GM12878 (cell line): ENCODE measurements around the gene MIS12. TPM values are rescaled to one million over a fixed set of nuclear protein-coding genes. Genes with fewer than 3 reads are reported as not detected.
A peak's percentile ranks its signal among the peaks of the same experiment; 100 is the strongest.

ENCODE experiments used
- ATF2 ChIP-seq: IDR thresholded peaks from 2 replicates; pipeline ENCODE4 v1.6.1; 2012; ENCODE audit warnings: low read length, inconsistent platforms
- BMI1 ChIP-seq: fragments of 450-650 bp; IDR thresholded peaks from 2 replicates; pipeline ENCODE4 v1.6.1; 2016; ENCODE audit warnings: mild to moderate bottlenecking, moderate library complexity, borderline replicate concordance
- BRCA1 ChIP-seq: IDR thresholded peaks from 2 replicates; pipeline ENCODE4 v1.6.1; 2011; ENCODE audit warnings: low read depth, low read length, improper control_type of control experiment
- CBX3 ChIP-seq: fragments of 200-600 bp; sonication (generic); IDR thresholded peaks from 2 replicates; pipeline ENCODE4 v1.6.1; 2016; ENCODE audit warnings: low read depth, borderline replicate concordance
- CHD1 ChIP-seq: IDR thresholded peaks from 2 replicates; pipeline ENCODE4 v1.6.1; 2012; ENCODE audit warnings: low read depth, low read length, improper control_type of control experiment
- FOS ChIP-seq: IDR thresholded peaks from 3 replicates; pipeline ENCODE4 v1.6.1; 2011; ENCODE audit warnings: borderline replicate concordance; ENCODE audit not compliant: insufficient read length; ENCODE audit errors: extremely low read depth
- GABPA ChIP-seq: IDR thresholded peaks from 2 replicates; pipeline ENCODE4 v1.6.1; 2014; ENCODE audit warnings: antibody characterized with exemption, low read depth, mild to moderate bottlenecking, inconsistent platforms
- HDGF ChIP-seq: fragments of 450-650 bp; IDR thresholded peaks from 2 replicates; pipeline ENCODE4 v1.6.1; 2016; ENCODE audit warnings: antibody characterized with exemption
- MEF2A ChIP-seq: IDR thresholded peaks from 2 replicates; pipeline ENCODE4 v1.6.1; 2011; ENCODE audit warnings: low read depth, mild to moderate bottlenecking, low read length, moderate library complexity; ENCODE audit not compliant: insufficient read depth
- MTA3 ChIP-seq: IDR thresholded peaks from 2 replicates; pipeline ENCODE4 v1.6.1; 2012; ENCODE audit warnings: low read length, inconsistent platforms, borderline replicate concordance
- MYB ChIP-seq: fragments of 150-350 bp; IDR thresholded peaks from 2 replicates; pipeline ENCODE4 v1.6.1; 2014; ENCODE audit warnings: mild to moderate bottlenecking, low read depth, low read length, borderline replicate concordance
- NFXL1 ChIP-seq: fragments of 450-650 bp; IDR thresholded peaks from 2 replicates; pipeline ENCODE4 v1.6.1; 2017; ENCODE audit warnings: antibody characterized with exemption, mild to moderate bottlenecking, borderline replicate concordance
- NFYB ChIP-seq: IDR thresholded peaks from 2 replicates; pipeline ENCODE4 v1.6.1; 2011; ENCODE audit warnings: low read depth, mild to moderate bottlenecking, low read length, improper control_type of control experiment, moderate library complexity; ENCODE audit not compliant: insufficient read depth
- RAD21 ChIP-seq: IDR thresholded peaks from 2 replicates; pipeline ENCODE4 v1.6.1; 2011; ENCODE audit warnings: mild to moderate bottlenecking, low read depth, low read length, moderate library complexity; ENCODE audit not compliant: insufficient read depth
- RUNX3 ChIP-seq: IDR thresholded peaks from 2 replicates; pipeline ENCODE4 v1.6.1; 2012; ENCODE audit warnings: low read length, inconsistent platforms
- SRF ChIP-seq, 2 experiments: IDR thresholded peaks; 2 replicates each; pipeline ENCODE4 v1.6.1; 2011; ENCODE audit warnings: low read depth in 2 of 2, low read length in 2 of 2, mild to moderate bottlenecking in 1 of 2, moderate library complexity in 1 of 2
- ZNF687 ChIP-seq: fragments of 450-650 bp; IDR thresholded peaks from 2 replicates; pipeline ENCODE4 v1.6.1; 2017; ENCODE audit warnings: mild to moderate bottlenecking, moderate library complexity
- polyA plus RNA-seq, 11 experiments: library from polyadenylated mRNA; depleted of rRNA in 4 of 11; unstranded in 6 of 11; stranded (reverse) in 5 of 11; fragments of >200 nt; fragmentation: Nextera tagmentation in 4 of 11; fragmentation: Illumina TruSeq in 1 of 11; extraction: Ambion mirVana in 4 of 11; extraction: Trizol in 1 of 11; gene quantifications; 1 replicate in 1 of 11; 2 replicates in 10 of 11; pipeline versions ENCODE4 v1.2.1 to v1.2.3, GENCODE V29; 2011 to 2016; ENCODE audit warnings: inconsistent platforms in 2 of 11, missing spikeins in 2 of 11, low read depth in 1 of 11
- total RNA-seq, 4 experiments: library from RNA; depleted of rRNA in 3 of 4; stranded (reverse); fragments of >200 nt in 3 of 4; fragmentation: Illumina TruSeq in 1 of 4; extraction: Trizol in 1 of 4; gene quantifications; 2 replicates each; pipeline versions ENCODE4 v1.2.1 to v1.2.3, GENCODE V29; 2013 to 2021
- TF ChIP-seq, protein P1 (sequence below): fragments of 450-650 bp; IDR thresholded peaks from 2 replicates; pipeline ENCODE4 v1.6.1; 2016; ENCODE audit warnings: mild to moderate bottlenecking
- TF ChIP-seq, protein P2 (sequence below): fragments of 450-650 bp; IDR thresholded peaks from 2 replicates; pipeline ENCODE4 v1.6.1; 2018; ENCODE audit warnings: mild to moderate bottlenecking, low read depth, moderate library complexity; ENCODE audit not compliant: partially characterized antibody

MIS12 gene
- total and polyA plus RNA-seq, 10 of the 15 experiments (the other 5 are each of a cell fraction or from before 2014, with no cell fraction given) = 19.8 to 34.2 (median 25.0) TPM

DNA sequence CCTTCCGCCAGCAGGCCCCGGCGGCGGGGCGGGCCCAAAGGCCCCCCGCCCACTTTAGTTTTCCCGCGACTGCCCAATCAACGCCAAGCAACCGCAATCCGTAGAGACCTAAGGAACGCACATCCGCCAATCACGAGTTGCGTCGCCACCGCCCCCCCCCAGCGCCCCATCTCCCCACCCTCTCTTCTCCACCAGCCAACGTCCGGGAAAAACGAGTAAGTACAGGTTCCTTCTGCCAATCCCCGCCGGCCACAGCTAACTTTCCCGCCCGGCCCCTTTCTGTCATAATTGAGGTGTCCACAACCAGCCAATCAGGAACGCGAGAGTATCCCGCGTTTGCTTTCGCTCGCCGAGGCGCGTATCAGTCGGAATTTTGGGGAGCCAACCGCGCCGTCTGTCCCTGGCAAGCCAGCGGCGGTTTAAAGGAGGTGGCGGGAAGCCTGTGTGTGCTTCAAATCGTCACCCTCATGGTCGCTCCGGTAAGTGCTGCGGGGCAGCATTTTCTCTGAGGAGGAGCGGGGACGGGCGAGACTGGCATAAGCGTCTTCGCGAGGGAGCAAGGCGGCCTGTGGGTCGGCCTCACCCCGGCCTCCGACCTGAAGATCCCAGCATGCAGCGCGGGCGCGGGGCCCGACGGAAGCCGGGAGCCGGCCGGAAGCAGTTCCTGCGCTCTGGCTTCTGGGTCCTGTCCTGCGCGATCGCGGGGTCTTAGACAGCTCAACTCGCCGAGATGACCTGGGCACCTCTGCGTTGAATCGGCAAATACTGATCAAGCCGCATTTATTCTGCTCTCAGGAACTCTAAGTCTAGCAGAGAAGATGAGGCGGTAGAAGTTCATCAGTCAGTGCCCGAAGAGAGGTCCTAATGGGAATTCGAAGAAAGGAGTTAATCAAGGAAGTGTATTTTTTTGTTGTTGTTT is at the start of gene MIS12 (continued):
- TF ChIP-seq, protein P1, sequence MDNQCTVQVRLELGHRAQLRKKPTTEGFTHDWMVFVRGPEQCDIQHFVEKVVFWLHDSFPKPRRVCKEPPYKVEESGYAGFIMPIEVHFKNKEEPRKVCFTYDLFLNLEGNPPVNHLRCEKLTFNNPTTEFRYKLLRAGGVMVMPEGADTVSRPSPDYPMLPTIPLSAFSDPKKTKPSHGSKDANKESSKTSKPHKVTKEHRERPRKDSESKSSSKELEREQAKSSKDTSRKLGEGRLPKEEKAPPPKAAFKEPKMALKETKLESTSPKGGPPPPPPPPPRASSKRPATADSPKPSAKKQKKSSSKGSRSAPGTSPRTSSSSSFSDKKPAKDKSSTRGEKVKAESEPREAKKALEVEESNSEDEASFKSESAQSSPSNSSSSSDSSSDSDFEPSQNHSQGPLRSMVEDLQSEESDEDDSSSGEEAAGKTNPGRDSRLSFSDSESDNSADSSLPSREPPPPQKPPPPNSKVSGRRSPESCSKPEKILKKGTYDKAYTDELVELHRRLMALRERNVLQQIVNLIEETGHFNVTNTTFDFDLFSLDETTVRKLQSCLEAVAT = peak; percentile 36
- peak; percentile 43; the same call in 1 of the 2 replicates for TF ChIP-seq RUNX3
- TF ChIP-seq ZNF687 = peak; percentile 83
- TF ChIP-seq NFXL1 = no peak
- TF ChIP-seq GABPA = peak; percentile 88
- no peak for TF ChIP-seq ATF2
- TF ChIP-seq NFYB = peak; percentile 93
- no peak for TF ChIP-seq CBX3
- TF ChIP-seq FOS = peak; percentile 27
- TF ChIP-seq RAD21 = no peak
- TF ChIP-seq BMI1 = no peak
- 0 out of 2 replicates have a peak, but pooled peaks have one; percentile 50 for TF ChIP-seq CHD1
- TF ChIP-seq HDGF = peak; percentile 56; the same call in 1 of the 2 replicates
- no peak for TF ChIP-seq BRCA1
- TF ChIP-seq MYB = no peak
- TF ChIP-seq MEF2A = no peak
- no peak for TF ChIP-seq MTA3
- TF ChIP-seq SRF (IDR thresholded peaks at IDR 0.05; ENCODE audit: low read depth in 2 of 2, low read length in 2 of 2) = no peak
- TF ChIP-seq, protein P2, sequence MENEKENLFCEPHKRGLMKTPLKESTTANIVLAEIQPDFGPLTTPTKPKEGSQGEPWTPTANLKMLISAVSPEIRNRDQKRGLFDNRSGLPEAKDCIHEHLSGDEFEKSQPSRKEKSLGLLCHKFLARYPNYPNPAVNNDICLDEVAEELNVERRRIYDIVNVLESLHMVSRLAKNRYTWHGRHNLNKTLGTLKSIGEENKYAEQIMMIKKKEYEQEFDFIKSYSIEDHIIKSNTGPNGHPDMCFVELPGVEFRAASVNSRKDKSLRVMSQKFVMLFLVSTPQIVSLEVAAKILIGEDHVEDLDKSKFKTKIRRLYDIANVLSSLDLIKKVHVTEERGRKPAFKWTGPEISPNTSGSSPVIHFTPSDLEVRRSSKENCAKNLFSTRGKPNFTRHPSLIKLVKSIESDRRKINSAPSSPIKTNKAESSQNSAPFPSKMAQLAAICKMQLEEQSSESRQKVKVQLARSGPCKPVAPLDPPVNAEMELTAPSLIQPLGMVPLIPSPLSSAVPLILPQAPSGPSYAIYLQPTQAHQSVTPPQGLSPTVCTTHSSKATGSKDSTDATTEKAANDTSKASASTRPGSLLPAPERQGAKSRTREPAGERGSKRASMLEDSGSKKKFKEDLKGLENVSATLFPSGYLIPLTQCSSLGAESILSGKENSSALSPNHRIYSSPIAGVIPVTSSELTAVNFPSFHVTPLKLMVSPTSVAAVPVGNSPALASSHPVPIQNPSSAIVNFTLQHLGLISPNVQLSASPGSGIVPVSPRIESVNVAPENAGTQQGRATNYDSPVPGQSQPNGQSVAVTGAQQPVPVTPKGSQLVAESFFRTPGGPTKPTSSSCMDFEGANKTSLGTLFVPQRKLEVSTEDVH = peak; percentile 93
